Activated effector memory CD4-positive, alpha-beta T cell treated with anti-CD3 and anti-CD28 coated beads, Interleukin-2, amount 50 U/mL, for 16 hours (primary cell): Measurements from ENCODE around the gene SLC16A11.
"Not testable (repeated sequence)": the region's sequence is repeated elsewhere in the genome, so short reads cannot be mapped to it uniquely, and the experiment has no call there.

Experiments used
- DNase-seq: peaks from one replicate; pipeline ENCODE4 v3.0.0-alpha.2; 2020

Gene SLC16A11, protein sequence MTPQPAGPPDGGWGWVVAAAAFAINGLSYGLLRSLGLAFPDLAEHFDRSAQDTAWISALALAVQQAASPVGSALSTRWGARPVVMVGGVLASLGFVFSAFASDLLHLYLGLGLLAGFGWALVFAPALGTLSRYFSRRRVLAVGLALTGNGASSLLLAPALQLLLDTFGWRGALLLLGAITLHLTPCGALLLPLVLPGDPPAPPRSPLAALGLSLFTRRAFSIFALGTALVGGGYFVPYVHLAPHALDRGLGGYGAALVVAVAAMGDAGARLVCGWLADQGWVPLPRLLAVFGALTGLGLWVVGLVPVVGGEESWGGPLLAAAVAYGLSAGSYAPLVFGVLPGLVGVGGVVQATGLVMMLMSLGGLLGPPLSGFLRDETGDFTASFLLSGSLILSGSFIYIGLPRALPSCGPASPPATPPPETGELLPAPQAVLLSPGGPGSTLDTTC

DNA sequence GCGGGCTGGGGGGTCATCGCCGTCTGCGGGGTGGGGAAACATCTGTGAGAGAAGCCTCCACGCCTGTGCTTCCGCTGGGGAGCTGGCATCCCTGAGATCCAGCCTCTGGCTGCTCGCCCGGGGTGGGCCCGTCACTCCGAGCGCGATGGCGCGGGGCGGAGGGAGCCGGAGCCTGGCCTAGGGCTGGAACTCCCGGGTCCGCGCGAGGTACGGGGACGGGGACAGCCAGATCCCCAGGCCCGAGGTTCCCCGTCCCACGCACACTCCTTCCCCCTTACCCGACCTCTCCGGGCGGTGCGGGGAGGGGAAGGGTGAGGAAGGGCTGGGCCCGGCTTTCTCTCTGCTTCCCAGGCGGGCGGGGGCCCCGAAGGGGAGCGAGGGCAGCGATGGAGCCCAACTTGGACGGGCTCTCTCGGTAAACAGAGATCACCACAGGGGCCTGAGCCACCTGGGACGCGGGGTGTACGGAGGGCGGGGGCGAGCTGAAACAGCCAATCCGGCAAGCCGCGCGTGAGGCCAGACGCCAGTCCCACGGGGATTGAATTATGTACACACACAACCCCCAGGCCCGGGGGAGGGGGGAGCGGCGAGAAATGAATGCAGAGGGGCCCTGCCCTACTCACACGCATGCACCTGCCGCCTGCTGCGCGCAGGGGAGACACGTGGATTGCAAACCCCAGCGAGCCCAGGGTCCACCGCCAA is at the start of gene SLC16A11:
SLC16A11 (minus strand) TSS at position 596 of the 702 bp plus-strand sequence; CDS start at position 17, 579 bp downstream.
- peak; percentile 76 for DNase-seq

DNA sequence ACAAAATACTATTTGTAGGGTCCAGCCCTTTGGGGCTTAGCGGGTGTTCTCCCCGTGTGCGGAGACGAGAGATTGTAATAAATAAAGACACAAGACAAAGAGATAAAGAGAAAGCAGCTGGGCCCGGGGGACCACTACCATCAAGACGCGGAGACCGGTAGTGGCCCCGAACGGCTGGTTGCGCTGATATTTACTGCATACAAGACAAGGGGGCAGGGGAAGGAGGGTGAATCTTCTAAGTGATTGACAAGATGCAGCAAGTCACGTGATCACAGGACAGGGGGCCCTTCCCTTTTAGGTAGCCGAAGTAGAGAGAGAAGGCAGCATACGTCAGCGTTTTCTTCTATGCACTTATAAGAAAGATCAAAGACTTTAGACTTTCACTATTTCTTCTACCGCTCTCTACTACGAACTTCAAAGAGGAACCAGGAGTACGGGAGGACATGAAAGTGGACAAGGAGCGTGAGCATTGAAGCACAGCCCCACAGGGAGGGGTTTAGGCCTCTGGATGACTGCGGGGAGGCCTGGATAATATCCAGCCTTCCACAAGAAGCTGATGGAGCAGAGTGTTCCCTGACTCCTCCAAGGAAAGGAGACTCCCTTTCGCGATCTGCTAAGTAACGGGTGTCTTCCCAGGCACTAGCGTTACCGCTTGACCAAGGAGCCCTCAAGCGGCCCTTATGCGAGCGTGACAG is 47.6 kb upstream of the SLC16A11 start:
- peak; percentile 72 for DNase-seq

DNA sequence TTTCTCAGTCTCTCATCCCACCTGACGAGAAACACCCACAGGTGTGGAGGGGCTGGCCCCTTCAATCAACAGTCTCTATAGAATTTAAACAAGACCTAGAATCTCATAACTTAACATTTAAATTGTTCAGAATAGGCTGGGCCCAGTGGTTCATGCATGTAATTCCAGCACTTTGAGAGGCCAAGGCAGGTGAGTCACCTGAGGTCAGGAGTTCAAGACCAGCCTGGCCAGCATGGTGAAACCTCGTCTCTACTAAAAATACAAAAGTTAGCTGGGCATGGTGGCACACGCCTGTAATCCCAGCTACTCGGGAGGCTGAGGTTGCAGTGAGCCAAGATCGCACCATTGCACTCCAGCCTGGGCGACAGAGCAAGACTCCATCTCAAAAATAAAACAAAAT is 45.7 kb upstream of the SLC16A11 start:
- DNase-seq, result not testable (repeated sequence)

DNA sequence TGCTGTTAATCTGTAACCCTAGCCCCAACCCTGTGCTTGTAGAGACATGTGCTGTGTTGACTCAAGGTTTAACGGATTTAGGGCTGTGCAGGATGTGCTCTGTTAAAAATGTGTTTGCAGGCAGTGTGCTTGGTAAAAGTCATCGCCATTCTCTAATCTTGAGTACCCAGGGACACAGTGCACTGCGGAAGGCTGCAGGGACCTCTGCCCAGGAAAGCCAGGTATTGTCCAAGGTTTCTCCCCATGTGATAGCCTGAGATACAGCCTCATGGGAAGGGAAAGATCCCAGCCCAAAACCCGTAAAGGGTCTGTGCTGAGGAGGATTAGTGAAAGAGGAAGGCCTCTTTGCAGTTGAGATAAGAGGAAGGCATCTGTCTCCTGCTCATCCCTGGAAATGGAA is 44.5 kb upstream of the SLC16A11 start:
- peak; percentile 27 for DNase-seq

DNA sequence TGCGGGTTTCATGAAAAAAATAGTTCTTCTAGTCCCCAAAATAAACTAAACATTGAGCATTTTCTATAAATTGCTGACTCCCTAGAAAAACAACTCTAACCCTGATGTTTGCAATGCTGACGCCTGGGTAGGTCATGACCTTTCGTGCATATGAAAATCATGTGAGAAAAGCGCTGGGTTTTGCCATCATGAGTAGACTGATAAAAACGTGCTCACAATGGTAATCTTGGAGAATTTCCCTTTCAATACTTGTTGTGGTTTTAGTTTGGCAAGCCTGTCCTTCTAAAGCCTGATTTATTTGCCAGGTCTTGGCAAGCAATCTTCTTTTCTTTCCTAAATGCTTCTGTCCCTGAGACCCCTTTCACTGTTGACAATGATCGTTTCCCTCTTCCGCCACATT is 40.2 kb upstream of the SLC16A11 start:
- DNase-seq, result no peak

DNA sequence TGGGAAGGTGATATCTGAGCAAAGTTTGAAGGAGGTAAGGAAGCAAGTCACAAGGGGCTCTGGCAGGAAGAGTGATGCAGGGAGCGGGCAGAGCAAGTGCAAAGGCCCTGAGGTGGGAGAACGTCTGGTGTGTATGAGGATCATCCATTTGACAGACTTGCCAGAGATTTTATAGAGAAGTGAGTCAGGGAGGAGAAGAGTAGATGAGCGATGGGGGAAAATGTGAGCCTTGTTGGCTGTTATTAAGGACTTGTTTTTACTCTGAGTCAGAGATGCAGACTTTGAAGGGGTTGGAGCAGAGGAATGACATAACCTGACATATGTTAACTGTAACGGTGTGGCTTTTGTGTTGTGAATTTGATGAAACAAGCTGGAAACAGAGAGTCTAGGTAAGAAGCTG is 39.7 kb upstream of the SLC16A11 start:
- DNase-seq, result no peak

DNA sequence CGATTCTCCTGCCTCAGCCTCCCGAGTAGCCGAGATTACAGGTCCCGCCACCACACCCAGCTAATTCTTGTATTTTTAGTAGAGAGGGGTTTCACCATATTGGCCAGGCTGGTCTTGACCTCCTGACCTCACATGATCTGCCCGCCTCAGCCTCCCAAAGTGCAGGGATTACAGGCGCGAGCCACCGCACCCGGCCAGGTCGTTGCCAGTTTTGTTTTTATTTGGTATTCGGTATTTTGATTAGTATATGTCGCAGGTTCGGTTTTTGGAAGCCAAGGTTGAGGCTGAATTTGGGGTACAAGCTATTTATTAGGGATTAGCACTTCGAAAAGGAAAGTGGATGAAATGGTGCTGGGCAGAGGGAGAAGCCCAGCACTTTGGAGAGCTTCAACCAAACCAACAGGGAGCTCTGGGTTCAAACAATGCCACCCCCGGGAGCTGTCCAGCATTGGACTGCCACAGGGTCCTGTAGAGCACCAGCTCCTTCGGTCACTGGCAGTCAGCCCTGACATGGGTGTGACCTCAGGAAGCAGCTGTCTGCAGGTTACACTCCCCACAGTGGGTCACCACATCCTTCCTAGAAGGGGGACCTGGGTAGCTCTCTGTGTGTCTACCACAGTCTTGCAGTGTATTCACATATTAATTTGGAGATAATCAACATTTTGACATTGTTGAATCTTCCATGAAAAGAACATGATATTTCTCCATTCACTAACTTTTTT is 37.6 kb upstream of the SLC16A11 start:
- DNase-seq, result peak; percentile 65

DNA sequence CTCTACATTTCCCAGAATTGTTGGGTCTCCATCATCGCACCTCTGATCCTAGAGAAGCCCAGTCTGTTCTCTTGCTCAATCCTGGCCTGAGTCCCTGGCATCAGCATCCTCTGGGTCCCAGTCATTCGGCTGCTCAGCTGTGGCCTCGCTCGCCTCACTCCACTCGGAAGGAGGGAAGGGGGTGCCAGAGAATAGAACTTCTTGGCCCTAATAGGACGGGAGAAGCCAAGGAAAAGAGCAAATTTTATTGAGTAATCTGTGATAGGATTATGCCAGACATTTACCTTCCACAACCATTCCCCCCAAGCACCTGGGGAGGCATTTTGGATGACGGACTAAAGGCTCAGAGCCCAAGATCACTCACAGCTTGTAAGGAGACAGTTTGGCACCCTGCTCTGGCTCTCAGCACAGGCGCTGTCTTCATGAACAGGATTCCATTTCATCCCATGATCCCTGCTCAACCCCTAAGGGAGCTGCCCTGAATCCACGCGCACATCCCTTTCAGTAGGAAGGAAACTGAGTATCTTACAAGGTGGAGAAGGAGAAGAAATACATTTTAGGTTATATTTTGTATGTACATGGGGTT is 36.7 kb upstream of the SLC16A11 start:
- peak; percentile 42 for DNase-seq

DNA sequence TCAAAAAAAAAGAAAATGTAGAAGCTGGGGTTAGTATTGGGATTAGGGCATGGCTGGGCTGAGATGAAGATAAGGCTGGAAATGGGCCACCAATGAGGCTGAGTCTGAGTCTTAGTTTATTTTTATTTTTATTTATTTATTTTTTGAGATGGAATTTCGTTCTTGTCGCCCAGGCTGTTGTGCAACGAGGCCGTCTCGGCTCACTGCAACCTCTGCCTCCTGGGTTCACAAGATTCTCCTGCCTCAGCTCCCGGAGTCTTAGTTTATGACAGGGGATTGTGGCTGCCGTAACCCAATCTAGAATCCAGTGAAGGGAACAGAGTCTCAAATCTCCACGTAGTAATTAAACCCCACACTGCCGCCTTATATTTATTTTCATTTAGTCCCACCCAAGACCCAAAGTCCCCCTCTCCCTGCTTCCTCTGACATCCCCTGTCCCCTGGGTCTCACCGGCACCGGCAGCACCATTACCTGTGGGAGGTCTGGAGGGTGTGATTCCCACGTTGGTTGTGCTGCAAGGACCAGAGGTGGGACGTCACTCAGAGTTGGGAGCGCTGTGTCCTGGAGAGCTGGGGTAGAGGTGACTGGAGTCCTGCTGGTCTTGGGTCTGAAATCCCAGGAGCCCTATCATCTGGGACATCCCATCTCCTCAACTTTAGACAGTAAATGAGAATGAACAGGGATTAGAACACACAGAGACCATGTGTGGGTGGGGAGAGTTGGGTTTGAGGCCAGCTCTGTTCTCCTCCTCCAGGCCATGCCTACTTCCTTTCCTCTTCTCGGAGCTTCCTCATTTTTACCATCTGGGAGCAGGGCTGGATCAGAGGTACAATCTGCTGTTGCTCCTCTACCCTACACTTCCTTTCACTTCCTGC is 35.9 kb upstream of the SLC16A11 start, which contains the start of gene CLEC10A:
CLEC10A (minus strand) TSS at position 671 of the 875 bp plus-strand sequence. CDS start 1,439 bp downstream, outside the sequence.
- DNase-seq, result peak; percentile 30

DNA sequence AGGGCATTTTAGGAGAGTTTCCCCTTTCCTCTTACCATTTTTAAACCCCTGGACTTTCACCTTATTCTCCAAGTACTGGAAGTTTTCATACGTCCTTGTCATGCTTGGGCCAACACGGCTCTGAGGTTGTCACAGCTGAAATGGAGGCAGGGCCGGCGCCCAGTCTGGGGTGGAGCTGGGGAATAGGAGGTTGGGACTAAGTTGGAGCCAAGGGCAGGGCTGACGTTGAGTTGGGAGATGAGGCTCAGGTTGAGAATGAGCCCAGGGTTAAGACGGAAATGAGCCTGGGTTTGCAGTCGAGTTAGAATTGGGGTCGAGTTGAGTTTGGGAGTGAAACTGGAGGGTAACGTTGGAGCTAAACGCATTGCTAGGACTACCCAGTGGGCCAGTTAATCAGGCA is 34.8 kb upstream of the SLC16A11 start:
- peak; percentile 31 for DNase-seq

DNA sequence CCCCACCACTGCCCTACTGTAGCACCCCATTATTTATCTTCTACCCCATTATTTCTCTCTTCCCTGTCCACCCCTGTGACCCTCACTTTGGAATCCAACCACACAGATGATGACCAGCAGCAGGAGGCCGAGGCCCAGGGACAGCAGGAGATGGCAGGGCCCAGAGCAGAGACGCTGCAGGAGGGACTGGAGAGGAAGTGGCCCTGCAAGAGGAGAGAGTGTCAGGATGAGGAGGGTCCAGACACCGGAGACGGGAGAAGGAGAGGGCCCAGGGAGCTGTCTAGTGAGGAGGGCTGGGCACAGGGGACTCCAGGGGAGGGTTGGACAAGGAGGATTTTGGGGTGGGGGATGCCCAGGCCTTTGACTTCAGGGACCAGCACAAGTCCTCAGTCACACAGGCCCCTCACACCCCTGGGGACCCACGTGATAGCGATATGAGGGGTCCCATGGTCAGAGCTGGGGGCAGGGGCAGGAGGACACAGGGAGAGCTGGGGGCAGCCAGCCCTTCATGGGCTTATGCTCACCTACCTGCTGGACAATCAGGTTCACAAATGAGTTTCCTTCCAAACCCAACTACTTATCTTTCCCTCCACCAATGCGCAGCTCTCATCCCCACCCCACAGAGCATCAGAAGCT is 34.1 kb upstream of the SLC16A11 start:
- peak; percentile 58 for DNase-seq

DNA sequence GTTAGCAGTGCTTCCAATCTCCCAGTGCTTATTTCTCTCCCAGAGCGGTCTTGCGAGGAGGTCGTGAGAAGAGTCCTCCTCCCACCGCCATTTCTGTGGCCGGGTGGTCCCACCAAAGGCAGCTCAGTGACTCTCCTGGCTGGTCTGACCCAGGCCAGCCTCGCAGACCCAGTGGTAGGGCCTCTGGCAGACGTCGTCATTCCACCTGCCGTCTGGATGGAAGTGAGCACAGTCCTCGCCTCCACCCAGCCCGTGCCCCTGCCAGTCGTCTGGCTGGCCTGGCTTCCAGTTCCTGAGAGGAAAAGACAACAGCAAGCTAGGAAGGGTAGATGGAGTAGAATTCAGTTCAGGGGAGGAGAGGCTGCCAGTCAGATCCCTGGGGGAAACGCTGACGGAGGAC is 31.0 kb upstream of the SLC16A11 start:
- peak; percentile 39 for DNase-seq

DNA sequence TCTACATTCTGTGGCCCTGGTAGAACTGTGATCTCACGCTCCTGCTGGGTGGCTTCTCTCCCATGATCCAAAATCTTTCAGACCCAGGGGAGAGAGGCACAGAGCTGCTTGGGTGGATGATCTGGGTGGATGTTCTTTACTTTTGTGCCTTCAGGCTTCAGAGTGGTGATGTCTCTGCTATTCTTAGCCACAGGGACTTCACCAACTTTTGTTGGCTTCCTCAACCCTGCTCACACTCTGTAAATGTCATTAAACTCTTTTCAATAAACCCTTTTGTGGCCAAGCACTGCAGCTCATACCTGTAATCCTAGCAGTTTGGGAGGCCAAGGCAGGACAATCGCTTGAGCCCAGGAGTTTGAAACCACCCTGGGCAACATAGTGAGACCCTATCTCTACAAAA is 28.5 kb upstream of the SLC16A11 start:
- DNase-seq, result peak; percentile 17

DNA sequence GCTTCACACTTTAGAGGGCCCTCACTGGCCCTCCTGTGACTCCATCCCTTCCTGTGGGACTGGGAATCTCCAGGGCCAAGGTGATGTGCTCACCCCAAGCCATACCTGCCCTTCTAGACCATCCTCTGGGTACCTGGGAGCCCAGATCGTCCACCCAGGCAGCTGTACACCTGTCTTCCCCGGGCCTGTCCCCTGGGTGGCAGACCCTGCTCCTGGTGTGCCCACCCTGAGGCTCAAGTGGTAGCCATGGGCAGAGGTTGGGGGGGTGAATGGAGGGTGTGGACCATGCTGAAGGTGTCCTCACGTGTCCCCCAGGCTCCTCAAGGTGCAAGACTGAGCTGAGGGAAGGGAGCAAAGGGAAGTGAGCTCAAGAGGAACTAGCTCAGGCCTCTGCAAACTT is 26.8 kb upstream of the SLC16A11 start:
- peak; percentile 54 for DNase-seq

DNA sequence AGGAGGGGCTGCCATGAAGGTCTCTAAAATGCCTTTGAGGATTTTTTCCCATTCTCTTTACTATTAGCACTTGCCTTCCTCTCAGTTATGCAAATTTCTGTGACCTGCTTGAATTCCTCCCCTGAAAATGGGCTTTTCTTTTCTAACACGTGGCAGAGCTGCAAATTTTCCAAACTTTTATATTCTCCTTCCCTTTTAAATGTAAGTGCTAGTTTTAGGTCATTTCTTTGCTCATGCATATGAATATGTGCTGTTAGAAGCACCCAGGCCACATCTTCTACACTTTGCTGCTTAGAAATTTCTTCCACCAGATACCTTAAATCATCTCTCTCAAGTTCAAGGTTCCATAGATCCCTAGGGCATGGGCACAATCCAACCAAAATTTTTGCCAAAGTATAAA is 24.4 kb upstream of the SLC16A11 start:
- DNase-seq, result no peak

DNA sequence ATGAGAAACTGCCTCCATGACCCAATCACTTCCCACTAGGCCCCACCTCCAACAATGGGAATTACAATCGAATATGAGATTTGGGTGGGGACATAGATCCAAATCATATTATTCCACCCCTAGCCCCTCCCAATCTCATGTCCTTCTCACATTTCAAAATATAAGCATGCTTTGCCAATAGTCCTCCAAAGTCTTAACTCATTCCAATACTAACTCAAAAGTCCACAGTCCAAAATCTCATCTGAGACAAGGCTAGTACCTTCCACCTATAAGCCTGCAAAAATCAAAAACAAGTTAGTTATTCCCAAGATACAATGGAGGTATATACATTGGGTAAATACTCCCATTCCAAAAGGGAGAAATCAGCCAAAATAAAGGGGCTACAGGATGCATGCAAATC is 23.3 kb upstream of the SLC16A11 start:
- no peak for DNase-seq

DNA sequence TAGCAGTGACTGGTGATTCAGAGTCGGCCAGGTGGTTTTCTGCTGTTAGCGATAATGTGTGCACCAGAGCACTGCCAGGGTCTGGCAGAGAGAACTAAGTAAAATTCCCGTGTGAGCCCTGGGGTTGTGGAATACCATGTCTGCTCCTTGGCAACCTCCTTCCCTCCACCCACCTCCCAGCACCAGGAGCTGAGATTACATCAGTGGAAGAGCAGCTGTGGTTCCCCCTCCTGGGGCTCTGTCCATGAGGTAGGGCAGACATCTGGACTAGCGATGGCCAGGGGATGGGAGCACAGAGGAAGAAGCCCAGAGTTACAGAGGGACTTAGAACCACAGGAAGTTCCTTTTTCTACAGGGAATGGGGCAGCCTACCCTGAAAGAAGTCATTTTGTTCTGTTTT is 20.4 kb upstream of the SLC16A11 start:
- DNase-seq, result no peak

DNA sequence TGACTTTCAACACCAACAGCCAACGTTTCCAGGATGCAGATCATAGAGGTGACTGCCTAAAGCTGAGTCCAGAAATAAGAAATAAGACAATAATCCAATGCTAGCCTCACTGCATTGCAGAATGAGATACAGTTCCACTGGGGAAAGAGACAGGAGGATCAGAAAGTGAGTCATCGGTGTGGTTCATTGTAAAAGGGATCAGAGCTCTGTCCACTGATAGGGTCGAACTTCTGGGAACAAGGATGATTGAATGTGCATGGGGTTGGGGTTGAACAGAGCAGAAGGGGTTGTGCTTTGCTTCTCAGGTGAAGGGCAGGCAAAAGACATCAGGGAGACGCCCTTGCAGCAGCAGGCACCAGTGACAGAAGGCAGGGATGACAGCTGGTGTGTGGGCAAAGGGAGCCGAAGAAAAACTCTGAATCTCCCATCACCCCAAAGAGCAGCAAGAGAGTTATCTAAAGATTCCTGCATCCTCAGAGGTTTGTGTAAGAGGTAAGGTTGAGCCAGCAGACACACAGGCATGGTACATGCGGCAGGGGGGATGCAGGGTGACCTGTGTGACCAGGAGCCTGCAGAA is 19.7 kb upstream of the SLC16A11 start:
- DNase-seq, result no peak

DNA sequence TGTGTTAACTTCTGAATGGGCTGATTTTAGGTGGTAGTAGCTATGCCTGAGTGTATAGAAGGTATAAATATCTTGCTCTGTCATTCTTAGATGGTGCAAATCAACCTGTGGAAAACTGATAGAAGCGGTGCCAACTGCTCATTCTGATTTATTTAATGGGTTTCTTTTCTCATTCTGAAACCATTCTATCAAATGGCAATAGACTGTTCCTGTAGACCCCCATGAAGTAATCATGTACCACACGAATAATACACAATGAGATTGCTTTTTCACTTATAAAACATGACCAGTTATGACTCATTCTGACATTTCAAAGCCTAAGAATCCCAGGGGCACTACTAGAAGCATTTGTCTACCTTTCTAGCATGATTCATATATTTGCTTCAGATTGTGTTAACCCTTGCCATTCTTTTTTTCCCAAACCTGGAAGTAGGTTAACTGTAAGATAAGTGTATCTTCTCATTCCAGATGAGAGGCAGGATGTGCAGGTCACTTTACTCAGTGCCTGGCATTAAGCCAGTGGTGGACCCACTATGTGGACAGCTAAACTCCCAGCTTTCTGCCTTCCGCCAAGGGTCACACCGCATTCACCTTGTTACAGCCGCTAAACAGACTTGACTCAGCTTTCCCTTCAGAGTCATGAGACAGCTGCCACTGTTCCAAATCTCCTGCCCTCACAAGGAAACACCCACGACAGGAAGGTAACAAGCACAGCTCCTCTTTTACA is 16.4 kb upstream of the SLC16A11 start:
- DNase-seq, result peak; percentile 73
